ENCODE results near the gene HOXC5. TPM values are rescaled to one million over a fixed set of nuclear protein-coding genes. Genes with fewer than 3 reads are reported as not detected.

The HOXC5 gene
- total RNA-seq, 1 donor from 2014 or later, result not detected

GRCh38 chr12:53998900-53999236 is 34.0 kb upstream of the HOXC5 start:
- no peak overlapping the region for H3K4me2 ChIP-seq (ENCODE audit: low read length)
- peaks cover 25% of the 10 kb centered on the region for H3K9me3 Mint-ChIP-seq (ENCODE audit: unreplicated experiment)
- FAIRE-seq, result no peak
- no peak overlapping the region for H3K9ac ChIP-seq (ENCODE audit: low read length)
- H3K27ac ChIP-seq (ENCODE audit: low read depth, low read length), result no peak overlapping the region
- no peak overlapping the region for H2AFZ ChIP-seq (ENCODE audit: low read depth, low read length)
- H3K4me1 Mint-ChIP-seq (ENCODE audit: low read depth, unreplicated experiment), result no peaks in the 10 kb centered on the region
- peaks cover 2% of the 10 kb centered on the region for H3K36me3 Mint-ChIP-seq (ENCODE audit: low read depth, unreplicated experiment)
- H3K9me3 ChIP-seq (ENCODE audit: insufficient read depth, low read depth, low read length), result peaks cover 3% of the 10 kb centered on the region
- H3K27ac Mint-ChIP-seq (ENCODE audit: unreplicated experiment), result no peak overlapping the region
- no peaks in the 10 kb centered on the region for H3K79me2 ChIP-seq (ENCODE audit: insufficient read depth, low read length)
- no peak overlapping the region for H3K4me3 Mint-ChIP-seq (ENCODE audit: unreplicated experiment)
- no peak overlapping the region for H3K4me3 ChIP-seq (ENCODE audit: insufficient read depth, low read depth, low read length)
- peaks cover 4% of the 10 kb centered on the region for H3K4me1 ChIP-seq (ENCODE audit: insufficient read depth, low read length)
- no peaks in the 10 kb centered on the region for H4K20me1 ChIP-seq (ENCODE audit: insufficient read depth, low read length)
- H3K36me3 ChIP-seq (ENCODE audit: insufficient read depth, low read length), result no peaks in the 10 kb centered on the region
- DNase-seq (ENCODE audit: low read depth), result no peak
- peaks cover 84% of the 10 kb centered on the region for H3K27me3 Mint-ChIP-seq (ENCODE audit: low read depth, unreplicated experiment)
- peaks cover 95% of the 10 kb centered on the region for H3K27me3 ChIP-seq (ENCODE audit: insufficient read depth, low read length)
- TF ChIP-seq, protein P1, sequence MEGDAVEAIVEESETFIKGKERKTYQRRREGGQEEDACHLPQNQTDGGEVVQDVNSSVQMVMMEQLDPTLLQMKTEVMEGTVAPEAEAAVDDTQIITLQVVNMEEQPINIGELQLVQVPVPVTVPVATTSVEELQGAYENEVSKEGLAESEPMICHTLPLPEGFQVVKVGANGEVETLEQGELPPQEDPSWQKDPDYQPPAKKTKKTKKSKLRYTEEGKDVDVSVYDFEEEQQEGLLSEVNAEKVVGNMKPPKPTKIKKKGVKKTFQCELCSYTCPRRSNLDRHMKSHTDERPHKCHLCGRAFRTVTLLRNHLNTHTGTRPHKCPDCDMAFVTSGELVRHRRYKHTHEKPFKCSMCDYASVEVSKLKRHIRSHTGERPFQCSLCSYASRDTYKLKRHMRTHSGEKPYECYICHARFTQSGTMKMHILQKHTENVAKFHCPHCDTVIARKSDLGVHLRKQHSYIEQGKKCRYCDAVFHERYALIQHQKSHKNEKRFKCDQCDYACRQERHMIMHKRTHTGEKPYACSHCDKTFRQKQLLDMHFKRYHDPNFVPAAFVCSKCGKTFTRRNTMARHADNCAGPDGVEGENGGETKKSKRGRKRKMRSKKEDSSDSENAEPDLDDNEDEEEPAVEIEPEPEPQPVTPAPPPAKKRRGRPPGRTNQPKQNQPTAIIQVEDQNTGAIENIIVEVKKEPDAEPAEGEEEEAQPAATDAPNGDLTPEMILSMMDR (IDR thresholded peaks at IDR 0.05; ENCODE audit: insufficient read depth, low read depth, low read length), result no peak
- no peak for TF ChIP-seq EZH2 (IDR thresholded peaks at IDR 0.05; ENCODE audit: insufficient read depth, low read length)

DNA sequence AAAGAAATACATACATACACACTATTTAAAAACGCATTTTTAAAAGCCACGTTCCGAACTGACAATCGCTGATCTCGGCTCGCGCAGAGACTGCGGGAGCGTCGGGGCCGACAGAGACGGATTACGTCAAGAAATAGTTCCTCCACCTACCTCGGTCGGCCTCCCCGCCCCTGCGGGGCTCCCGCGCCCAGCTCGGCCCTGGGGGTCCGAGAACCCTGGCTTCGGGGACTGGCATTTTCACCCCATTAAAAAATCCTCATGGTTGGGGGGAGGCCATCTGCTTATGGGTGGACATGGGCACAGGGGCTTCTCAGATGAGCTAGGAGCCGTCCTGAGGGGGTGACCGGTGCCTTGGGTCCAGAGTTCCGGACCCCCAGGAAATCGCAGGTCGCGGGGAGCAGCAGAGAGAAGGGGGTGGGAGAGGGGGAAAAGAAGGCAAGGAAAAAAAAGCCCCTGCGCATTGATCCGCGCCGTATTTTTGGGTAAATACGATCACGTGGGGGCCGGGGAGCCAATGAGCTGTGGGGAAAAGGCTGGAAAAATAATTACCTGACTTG is 33.2 kb upstream of the HOXC5 start:
- H3K79me2 ChIP-seq (ENCODE audit: insufficient read depth, low read length), result no peaks in the 10 kb centered on the region
- Mint-ChIP-seq H3K4me3 (ENCODE audit: unreplicated experiment) (no peak overlapping the region), H3K9me3 (ENCODE audit: unreplicated experiment) (peaks cover 22% of the 10 kb centered on the region), H3K36me3 (ENCODE audit: low read depth, unreplicated experiment) (peaks cover 2% of the 10 kb centered on the region), H3K27me3 (ENCODE audit: low read depth, unreplicated experiment) (peaks cover 86% of the 10 kb centered on the region), H3K4me1 (ENCODE audit: low read depth, unreplicated experiment) (no peaks in the 10 kb centered on the region), H3K27ac (ENCODE audit: unreplicated experiment) (no peak overlapping the region)
- no peak overlapping the region for H3K4me3 ChIP-seq (ENCODE audit: insufficient read depth, low read depth, low read length)
- H2AFZ ChIP-seq (ENCODE audit: low read depth, low read length), result no peak overlapping the region
- peak overlapping the region; percentile 60 for H3K4me2 ChIP-seq (ENCODE audit: low read length)
- no peaks in the 10 kb centered on the region for H4K20me1 ChIP-seq (ENCODE audit: insufficient read depth, low read length)
- H3K27me3 ChIP-seq (ENCODE audit: insufficient read depth, low read length), result peaks cover 95% of the 10 kb centered on the region
- DNase-seq (ENCODE audit: low read depth), result no peak
- H3K27ac ChIP-seq (ENCODE audit: low read depth, low read length), result no peak overlapping the region
- no peak overlapping the region for H3K9ac ChIP-seq (ENCODE audit: low read length)
- no peak for TF ChIP-seq EZH2 (IDR thresholded peaks at IDR 0.05; ENCODE audit: insufficient read depth, low read length)
- TF ChIP-seq, protein P1 (IDR thresholded peaks at IDR 0.05; ENCODE audit: insufficient read depth, low read depth, low read length), result no peak
- H3K9me3 ChIP-seq (ENCODE audit: insufficient read depth, low read depth, low read length), result peaks cover 3% of the 10 kb centered on the region
- H3K4me1 ChIP-seq (ENCODE audit: insufficient read depth, low read length), result peaks cover 4% of the 10 kb centered on the region
- no peaks in the 10 kb centered on the region for H3K36me3 ChIP-seq (ENCODE audit: insufficient read depth, low read length)
- no peak for FAIRE-seq
